ENCODE measurements around the gene BICRAL.

Gene BICRAL

GRCh38 chr6:42762426-42762859 is 19.4 kb upstream of the BICRAL start:
- H4K20me1 ChIP-seq (ENCODE audit: low read depth, low read length): no peaks in the 10 kb centered on the region
- no peak overlapping the region for H2AFZ ChIP-seq (ENCODE audit: low read depth, low read length, severe bottlenecking)
- no peak overlapping the region for H3K4me3 ChIP-seq (ENCODE audit: insufficient read depth, low read length, poor library complexity, severe bottlenecking)
- H3K9me2 ChIP-seq (replicated peaks; ENCODE audit: insufficient read depth, low read length): no peaks in the 10 kb centered on the region
- no peaks in the 10 kb centered on the region for H3K36me3 ChIP-seq (ENCODE audit: low read length)
- H3K4me2 ChIP-seq (ENCODE audit: low read depth, low read length, poor library complexity, severe bottlenecking): no peak overlapping the region
- H3K9ac ChIP-seq (ENCODE audit: low read length): no peak overlapping the region
- H3K9me3 ChIP-seq (ENCODE audit: insufficient read depth, low read length): no peaks in the 10 kb centered on the region
- H3K27ac ChIP-seq (ENCODE audit: low read depth, low read length): no peak overlapping the region
- H3K79me2 ChIP-seq (ENCODE audit: insufficient read depth, low read length): no peaks in the 10 kb centered on the region
- no peak for TF ChIP-seq CTCF (IDR thresholded peaks at IDR 0.05; ENCODE audit: insufficient read depth, low read length, poor library complexity, severe bottlenecking)
- H3K27me3 ChIP-seq (ENCODE audit: low read length): no peaks in the 10 kb centered on the region
- H3F3A ChIP-seq (ENCODE audit: insufficient read depth): no peaks in the 10 kb centered on the region

- Histone ChIP-seq H3K9ac (ENCODE audit: low read length) (no peak overlapping the region), H3K9me2 (replicated peaks; ENCODE audit: insufficient read depth, low read length) (no peaks in the 10 kb centered on the region), H3K9me3 (ENCODE audit: insufficient read depth, low read length) (no peaks in the 10 kb centered on the region), H3K27me3 (ENCODE audit: low read length) (no peaks in the 10 kb centered on the region), H3K27ac (ENCODE audit: low read depth, low read length) (no peak overlapping the region), H4K20me1 (ENCODE audit: low read depth, low read length) (no peaks in the 10 kb centered on the region), H3K36me3 (ENCODE audit: low read length) (no peaks in the 10 kb centered on the region), H3K79me2 (ENCODE audit: insufficient read depth, low read length) (no peaks in the 10 kb centered on the region), H3K4me2 (ENCODE audit: low read depth, low read length, poor library complexity, severe bottlenecking) (no peak overlapping the region), H3K4me3 (ENCODE audit: insufficient read depth, low read length, poor library complexity, severe bottlenecking) (no peak overlapping the region), H2AFZ (ENCODE audit: low read depth, low read length, severe bottlenecking) (no peak overlapping the region), H3F3A (ENCODE audit: insufficient read depth) (no peaks in the 10 kb centered on the region)
- TF ChIP-seq CTCF (IDR thresholded peaks at IDR 0.05; ENCODE audit: insufficient read depth, low read length, poor library complexity, severe bottlenecking) (no peak), EZH2phosphoT487 (conservative IDR thresholded peaks at IDR 0.05; ENCODE audit: low read length) (no peak)
Measured at GRCh38 chr6:42762950-42763349, 18.9 kb upstream of the BICRAL start.

GRCh38 chr6:42764911-42765648 is 16.8 kb upstream of the BICRAL start:
- Histone ChIP-seq H3K4me2 (ENCODE audit: low read depth, low read length, poor library complexity, severe bottlenecking) (no peak overlapping the region), H3K79me2 (ENCODE audit: insufficient read depth, low read length) (no peaks in the 10 kb centered on the region), H3K9me3 (ENCODE audit: insufficient read depth, low read length) (no peaks in the 10 kb centered on the region), H3K27me3 (ENCODE audit: low read length) (no peaks in the 10 kb centered on the region), H3K27ac (ENCODE audit: low read depth, low read length) (no peak overlapping the region), H3K9me2 (replicated peaks; ENCODE audit: insufficient read depth, low read length) (no peaks in the 10 kb centered on the region), H3F3A (ENCODE audit: insufficient read depth) (peaks cover 7% of the 10 kb centered on the region), H3K9ac (ENCODE audit: low read length) (no peak overlapping the region), H3K4me3 (ENCODE audit: insufficient read depth, low read length, poor library complexity, severe bottlenecking) (no peak overlapping the region), H3K36me3 (ENCODE audit: low read length) (no peaks in the 10 kb centered on the region), H2AFZ (ENCODE audit: low read depth, low read length, severe bottlenecking) (no peak overlapping the region), H4K20me1 (ENCODE audit: low read depth, low read length) (no peaks in the 10 kb centered on the region)
- TF ChIP-seq EZH2phosphoT487 (conservative IDR thresholded peaks at IDR 0.05; ENCODE audit: low read length) (no peak), CTCF (IDR thresholded peaks at IDR 0.05; ENCODE audit: insufficient read depth, low read length, poor library complexity, severe bottlenecking) (no peak)
